Testis (tissue), 5 donors: ENCODE measurements around the gene B3GNT3. TPM values are rescaled to one million over a fixed set of nuclear protein-coding genes. Genes with fewer than 3 reads are reported as not detected.
A peak's percentile ranks its signal among the peaks of the same experiment; 100 is the strongest.

Experiments used
- DNase-seq: peaks from one replicate; pipeline ENCODE4 v3.0.0-alpha.2; 2019
- H3K27ac ChIP-seq, 2 donors: fragments of 200-600 bp; sonication (generic); one replicate each; pipeline ENCODE4 v1.5.1; 2019
- H3K27me3 ChIP-seq: fragments of 200-600 bp; sonication (generic); one replicate; pipeline ENCODE4 v1.5.1; 2019
- H3K36me3 ChIP-seq: fragments of 200-600 bp; sonication (generic); one replicate; pipeline ENCODE4 v1.5.1; 2017; ENCODE audit warnings: low read depth; ENCODE audit errors: missing control alignments
- H3K4me1 ChIP-seq: fragments of 200-600 bp; sonication (generic); one replicate; pipeline ENCODE4 v1.5.1; 2019
- H3K4me3 ChIP-seq, 2 donors: fragments of 200-600 bp; sonication (generic); one replicate each; pipeline ENCODE4 v1.5.1; 2017 to 2019
- H3K9me3 ChIP-seq: fragments of 200-600 bp; sonication (generic); one replicate; pipeline ENCODE4 v1.5.1; 2017
- CTCF ChIP-seq, 3 experiments: fragments of 450-650 bp in 2 of 3; fragments of 200-600 bp in 1 of 3; sonication (generic) in 1 of 3; IDR thresholded peaks; one replicate each; pipeline ENCODE4 v1.5.1; 2016 to 2019; ENCODE audit warnings: antibody characterized with exemption in 3 of 3, mild to moderate bottlenecking in 2 of 3, moderate library complexity in 1 of 3
- POLR2A ChIP-seq: fragments of 450-650 bp; IDR thresholded peaks from one replicate; pipeline ENCODE4 v1.6.1; 2017; ENCODE audit warnings: antibody characterized with exemption, mild to moderate bottlenecking, moderate library complexity
- WGBS, 2 donors: methylation state at CpG; one replicate each; pipeline ENCODE4 v1.1.5; 2018; 5-methylcytosine and 5-hydroxymethylcytosine counted together
- intact Hi-C: fragments of 100-400 bp; cut with DNase I; formaldehyde crosslinking; loops from one replicate; pipeline ENCODE4 v1.15.1; 2023; ENCODE audit warnings: low total_unique reads
- long read RNA-seq, 2 donors: transcript quantifications; one replicate each; lab custom pipeline, GENCODE V29; 2026
- polyA plus RNA-seq: library from polyadenylated mRNA; stranded (reverse); fragments of 350-450 nt; fragmentation: Illumina TruSeq; extraction: RNeasy Lipid Tissue Mini Kit (QIAGEN cat#74804); gene quantifications from one replicate; pipeline ENCODE4 v1.2.3, GENCODE V29; 2014; ENCODE audit warnings: low read depth, low replicate concordance; ENCODE audit not compliant: insufficient read depth
- total RNA-seq, 2 donors: library from RNA; depleted of rRNA; stranded (reverse); fragments of >200 nt; gene quantifications; one replicate each; pipeline ENCODE4 v1.2.3, GENCODE V29; 2016

The B3GNT3 gene
- total RNA-seq (under 1 TPM; 0.19 to 0.71 TPM), polyA plus RNA-seq (0.63 TPM)
- long read RNA-seq, donor 1, partial matches to known transcripts, result 0 of 3 reads
- long read RNA-seq, donor 1, other reads (novel, unspliced or antisense), result 0 of 3 reads
- long read RNA-seq, donor 2, partial matches to known transcripts, result 0 of 1 reads
- long read RNA-seq, donor 2, other reads (novel, unspliced or antisense), result 0 of 1 reads

- DNase-seq, result peak; percentile 42
- 5% methylated on average over 28 to 50 of the region's 50 CpGs for WGBS, 2 donors
- Histone ChIP-seq H3K4me1 (peaks cover 15% of the 10 kb centered on the region), H3K36me3 (no peaks in the 10 kb centered on the region), H3K27ac (no peak within 1 kb of the TSS), H3K4me3 (peak within 1 kb of the TSS; percentile 19 to 46), H3K27me3 (no peaks in the 10 kb centered on the region), H3K9me3 (no peaks in the 10 kb centered on the region)
- no peak for TF ChIP-seq CTCF (IDR thresholded peaks at IDR 0.05)
- no peak for TF ChIP-seq POLR2A
- intact Hi-C loops, result no loop called here
Measured at GRCh38 chr19:17794731-17795494, at the start of gene B3GNT3. Gene B3GNT3 (plus strand): TSS chr19:17795138. CDS start chr19:17807808, 12,670 bp downstream.

GRCh38 chr19:17747205-17748098 is 47.5 kb upstream of the B3GNT3 start:
- no peak overlapping the region for H3K27ac ChIP-seq
- H3K4me1 ChIP-seq, result peaks cover 4% of the 10 kb centered on the region
- 6 to 15% methylated on average over 8 to 57 of the region's 75 CpGs for WGBS, 2 donors
- intact Hi-C loops, result no loop called here
- H3K36me3 ChIP-seq, result no peaks in the 10 kb centered on the region
- DNase-seq, result peak; percentile 97
- H3K4me3 ChIP-seq, result peak overlapping the region; percentile 44 to 48
- no peaks in the 10 kb centered on the region for H3K9me3 ChIP-seq
- TF ChIP-seq CTCF (IDR thresholded peaks at IDR 0.05) (no peak), POLR2A (no peak)
- H3K27me3 ChIP-seq, result no peaks in the 10 kb centered on the region

GRCh38 chr19:17748884-17749638 is 45.9 kb upstream of the B3GNT3 start:
- Histone ChIP-seq H3K27me3 (no peaks in the 10 kb centered on the region), H3K4me1 (peaks cover 6% of the 10 kb centered on the region), H3K9me3 (no peaks in the 10 kb centered on the region), H3K27ac (no peak overlapping the region), H3K4me3 (no peak overlapping the region), H3K36me3 (no peaks in the 10 kb centered on the region)
- DNase-seq, result no peak
- WGBS, 2 donors, result 82 to 85% methylated on average over 6 of the region's 6 CpGs
- no peak for TF ChIP-seq CTCF (IDR thresholded peaks at IDR 0.05)
- TF ChIP-seq POLR2A, result no peak
- intact Hi-C loops, result no loop called here

GRCh38 chr19:17749912-17750317 is 45.0 kb upstream of the B3GNT3 start:
- no peaks in the 10 kb centered on the region for H3K36me3 ChIP-seq
- peaks cover 8% of the 10 kb centered on the region for H3K4me1 ChIP-seq
- H3K27ac ChIP-seq, result no peak overlapping the region
- H3K4me3 ChIP-seq, result no peak overlapping the region
- no peaks in the 10 kb centered on the region for H3K9me3 ChIP-seq
- intact Hi-C loops, result no loop called here
- no peak for TF ChIP-seq CTCF (IDR thresholded peaks at IDR 0.05)
- no peak for TF ChIP-seq POLR2A
- DNase-seq, result no peak
- WGBS, 2 donors, result 25 to 33% methylated on average over 3 to 8 of the region's 8 CpGs
- H3K27me3 ChIP-seq, result no peaks in the 10 kb centered on the region
